Naive thymus-derived CD4-positive, alpha-beta T cell (primary cell): ENCODE results near the gene CLEC17A. TPM values are rescaled to one million over a fixed set of nuclear protein-coding genes. Genes with fewer than 3 reads are reported as not detected.
"Not testable (repeated sequence)": the region's sequence is repeated elsewhere in the genome, so short reads cannot be mapped to it uniquely, and the experiment has no call there.

Experiments
- ATAC-seq: fragments of 150-1000 bp; cut with Tn5 transposase; 2 replicates; pipeline ENCODE4 v1.10.0; 2021; ENCODE audit warnings: mild to moderate bottlenecking, moderate library complexity
- CTCF ChIA-PET: fragments of 350-600 bp; sonication (Branson Sonifier 250); formaldehyde crosslinking; loops from one replicate; lab custom pipeline; 2021; ENCODE audit warnings: antibody characterized with exemption; lab: Charles Lee
- POLR2A ChIA-PET: fragments of 350-600 bp; sonication (Branson Sonifier 250); formaldehyde crosslinking; loops from one replicate; lab custom pipeline; 2021; ENCODE audit warnings: antibody characterized with exemption, inconsistent platforms; lab: Charles Lee
- DNase-seq, 9 donors: peaks; one replicate each; pipeline versions ENCODE4 v3.0.0 to v3.0.0-alpha.2; 2020 to 2022; ENCODE audit warnings: mixed read lengths in 1 of 9
- H3K27ac ChIP-seq: one replicate; pipeline ENCODE4 v1.7.0; 2013; ENCODE audit warnings: mild to moderate bottlenecking, low read depth, low read length, moderate library complexity
- H3K27me3 ChIP-seq, 2 donors: one replicate each; pipeline ENCODE4 v1.7.0; 2013; ENCODE audit warnings: low read length in 2 of 2, mild to moderate bottlenecking in 2 of 2, moderate library complexity in 2 of 2; ENCODE audit not compliant: control insufficient read depth in 2 of 2, insufficient read depth in 2 of 2
- H3K36me3 ChIP-seq, 3 experiments: 1 replicate in 2 of 3; 2 replicates in 1 of 3; pipeline ENCODE4 v1.7.0; 2013; ENCODE audit warnings: low read length in 3 of 3, mild to moderate bottlenecking in 3 of 3, moderate library complexity in 1 of 3; ENCODE audit not compliant: insufficient read depth in 3 of 3, control insufficient read depth in 2 of 3
- H3K4me1 ChIP-seq, 2 donors: one replicate each; pipeline ENCODE4 v1.7.0; 2013; ENCODE audit warnings: low read length in 2 of 2, mild to moderate bottlenecking in 2 of 2, moderate library complexity in 1 of 2; ENCODE audit not compliant: control insufficient read depth in 2 of 2, insufficient read depth in 2 of 2
- H3K4me3 ChIP-seq: 2 replicates; pipeline ENCODE4 v1.7.0; 2013; ENCODE audit warnings: mild to moderate bottlenecking, low read length
- H3K9me3 ChIP-seq, 3 experiments: 1 replicate in 2 of 3; 2 replicates in 1 of 3; pipeline ENCODE4 v1.7.0; 2013; ENCODE audit warnings: low read length in 3 of 3; ENCODE audit not compliant: control insufficient read depth in 2 of 3
- H3K27ac Mint-ChIP-seq, 9 donors: one replicate each; pipeline ENCODE4 v1.8.0; 2020 to 2022; ENCODE audit warnings: mixed read lengths in 9 of 9, mild to moderate bottlenecking in 8 of 9, moderate library complexity in 5 of 9, inconsistent platforms in 2 of 9
- H3K27me3 Mint-ChIP-seq, 5 donors: one replicate each; pipeline ENCODE4 v1.8.0; 2021 to 2022; ENCODE audit warnings: mixed read lengths in 5 of 5, mild to moderate bottlenecking in 1 of 5
- H3K36me3 Mint-ChIP-seq, 5 donors: one replicate each; pipeline ENCODE4 v1.8.0; 2020 to 2022; ENCODE audit warnings: mixed read lengths in 5 of 5, mild to moderate bottlenecking in 3 of 5, inconsistent platforms in 1 of 5
- H3K4me1 Mint-ChIP-seq, 7 donors: one replicate each; pipeline ENCODE4 v1.8.0; 2020 to 2022; ENCODE audit warnings: mixed read lengths in 7 of 7, mild to moderate bottlenecking in 3 of 7, inconsistent platforms in 1 of 7
- H3K4me3 Mint-ChIP-seq, 10 donors: one replicate each; pipeline ENCODE4 v1.8.0; 2020 to 2022; ENCODE audit warnings: mild to moderate bottlenecking in 10 of 10, mixed read lengths in 10 of 10, moderate library complexity in 6 of 10, inconsistent platforms in 2 of 10
- H3K9me3 Mint-ChIP-seq, 11 donors: one replicate each; pipeline ENCODE4 v1.8.0; 2020 to 2022; ENCODE audit warnings: mixed read lengths in 11 of 11, mild to moderate bottlenecking in 4 of 11, inconsistent platforms in 1 of 11, moderate library complexity in 1 of 11
- intact Hi-C, 2 donors: fragments of 100-400 bp; cut with micrococcal nuclease; formaldehyde crosslinking; loops; one replicate each; pipeline ENCODE4 v1.15.1; 2023
- polyA plus RNA-seq, 2 donors: library from polyadenylated mRNA; unstranded; fragments of 300-500 nt; fragmentation: Illumina TruSeq; gene quantifications; one replicate each; pipeline ENCODE4 v1.2.3, GENCODE V29; 2021
- total RNA-seq, 6 experiments: library from RNA in 5 of 6; stranded (reverse) in 5 of 6; gene quantifications; 1 replicate in 5 of 6; 2 replicates in 1 of 6; pipeline ENCODE4 v1.2.3 and lab custom pipeline; 2021 to 2026

Gene CLEC17A
- total and polyA plus RNA-seq, 7 experiments from 2014 or later: 0.13 to 0.83 (median 0.13) TPM; not detected in 4

DNA sequence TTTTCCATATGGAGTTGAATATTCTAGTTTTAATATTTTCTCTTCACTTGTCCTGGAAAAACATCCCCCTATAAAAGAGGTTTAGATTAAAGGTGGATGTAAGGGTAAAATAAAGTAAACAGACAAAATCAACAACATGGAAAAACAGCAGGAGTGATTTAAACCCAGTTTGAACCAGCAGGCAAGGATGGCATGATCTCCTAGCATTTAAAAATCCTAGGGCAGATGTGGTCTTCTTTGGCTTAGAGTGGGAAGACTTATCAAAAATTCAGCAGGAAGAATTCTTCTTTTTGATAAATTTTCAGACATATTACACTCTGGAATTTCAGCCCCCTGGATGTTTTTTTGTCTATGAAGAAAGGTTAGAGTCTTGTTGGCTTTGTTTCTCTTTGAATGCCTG, 36.5 kb downstream of the CLEC17A start:
- CTCF ChIA-PET: no interaction called here
- Mint-ChIP-seq H3K27ac (no peak overlapping the region), H3K9me3 (peaks cover 3 to 19% (median 14%) of the 10 kb centered on the region in 11 donors), H3K4me1 (peaks cover 0 to 7% (median 0%) of the 10 kb centered on the region in 7 donors), H3K27me3 (peaks cover 0 to 13% (median 12%) of the 10 kb centered on the region in 5 donors), H3K36me3 (peaks cover 0 to 8% (median 4%) of the 10 kb centered on the region in 5 donors), H3K4me3 (no peak overlapping the region)
- DNase-seq (no peak), ATAC-seq (no peak)
- Histone ChIP-seq H3K4me1 (no peaks in the 10 kb centered on the region), H3K4me3 (no peak overlapping the region), H3K9me3 (no peaks in the 10 kb centered on the region), H3K36me3 (no peaks in the 10 kb centered on the region), H3K27ac (no peak overlapping the region), H3K27me3 (no peaks in the 10 kb centered on the region)
- POLR2A ChIA-PET: no interaction called here
- intact Hi-C loops: no loop called here

DNA sequence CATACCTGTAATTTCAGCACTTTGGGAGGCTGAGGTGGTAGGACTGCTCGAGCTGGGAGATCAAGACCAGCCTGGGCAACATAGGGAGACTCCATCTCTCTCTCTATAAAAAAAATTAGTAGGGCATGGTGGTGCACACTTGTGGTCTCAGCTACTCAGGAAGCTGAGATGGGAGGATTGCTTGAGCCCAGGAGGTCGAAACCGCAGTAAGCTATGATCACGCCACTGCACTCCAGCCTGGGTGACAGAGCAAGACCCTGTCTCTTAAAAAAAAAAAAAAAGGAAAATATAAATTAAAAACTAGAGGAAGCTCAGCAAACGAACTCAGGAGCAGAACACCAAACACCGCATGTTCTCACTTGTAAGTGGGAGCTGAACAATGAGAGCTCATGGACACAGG, 41.6 kb downstream of the CLEC17A start:
- H3K27ac Mint-ChIP-seq: peak overlapping the region in 1 of 9 donors; percentile 82
- H3K36me3 ChIP-seq, H3K27ac ChIP-seq, H3K27me3 ChIP-seq, CTCF ChIA-PET, ATAC-seq, POLR2A ChIA-PET, intact Hi-C loops, H3K4me3 Mint-ChIP-seq, H3K9me3 ChIP-seq, H3K4me3 ChIP-seq, H3K36me3 Mint-ChIP-seq, H3K4me1 ChIP-seq, DNase-seq, H3K4me1 Mint-ChIP-seq: not testable (repeated sequence)
- peaks cover under 1 to 19% (median 9%) of the 10 kb centered on the region in 11 donors for H3K9me3 Mint-ChIP-seq
- peaks cover 0 to 10% (median 4%) of the 10 kb centered on the region in 5 donors for H3K27me3 Mint-ChIP-seq

DNA sequence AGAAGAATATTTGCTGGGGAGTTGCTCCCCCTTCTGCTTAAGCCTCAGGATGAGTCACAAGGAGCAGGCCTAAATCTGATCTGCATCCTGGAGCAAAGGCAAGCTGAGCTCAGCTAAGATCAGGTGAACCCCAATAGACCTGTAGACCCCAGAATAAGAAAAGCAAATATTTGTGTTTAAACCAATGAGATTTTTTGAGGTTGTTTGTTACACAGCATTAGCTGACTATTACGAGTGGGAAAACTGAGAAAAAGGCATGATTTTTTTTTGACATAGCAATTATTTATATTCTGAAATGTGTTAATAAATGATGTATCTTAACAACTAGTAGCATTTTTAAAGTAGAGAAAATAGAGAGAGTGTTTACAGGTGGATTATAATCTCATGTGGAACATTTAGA, 46.7 kb downstream of the CLEC17A start:
- CTCF ChIA-PET: no interaction called here

DNA sequence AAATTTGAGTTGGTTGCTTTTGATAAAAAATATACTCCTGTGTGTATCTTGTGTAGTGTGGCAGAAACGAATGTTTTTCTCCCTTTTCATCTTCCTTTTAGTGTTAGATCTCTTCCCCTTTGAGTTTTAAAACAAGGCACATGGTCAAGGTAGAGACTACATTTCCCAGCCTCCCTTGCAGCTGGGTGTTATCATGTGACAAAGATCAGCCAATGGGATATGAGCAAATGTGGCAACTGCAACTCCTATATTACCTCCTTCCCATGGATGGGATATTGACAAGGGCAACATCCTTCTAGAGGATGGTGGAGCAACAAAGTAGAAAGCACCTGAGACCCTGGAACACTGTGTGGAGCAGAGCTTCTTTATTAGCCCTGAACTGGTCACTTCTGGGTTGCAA, 49.4 kb downstream of the CLEC17A start:
- H3K27ac Mint-ChIP-seq: no peak overlapping the region
- ChIA-PET CTCF (interaction anchor here (0.6 kb wide), 1 partner anchor 87 kb away, joined by 4 read pairs; no protein-coding TSS in a partner anchor), POLR2A (no interaction called here)
- ATAC-seq (peak; percentile 63), DNase-seq (peak in 5 of 9 donors; percentile 2 to 20 (median 8))
- no peak overlapping the region for H3K27ac ChIP-seq
- no peaks in the 10 kb centered on the region for H3K27me3 ChIP-seq
- H3K27me3 Mint-ChIP-seq: peaks cover 0 to 3% (median 0%) of the 10 kb centered on the region in 5 donors
- intact Hi-C loops: no loop called here
- H3K9me3 Mint-ChIP-seq: peaks cover 0 to 13% (median 5%) of the 10 kb centered on the region in 11 donors
- H3K4me1 ChIP-seq: no peaks in the 10 kb centered on the region
- H3K36me3 ChIP-seq: no peaks in the 10 kb centered on the region
- H3K9me3 ChIP-seq: no peaks in the 10 kb centered on the region
- H3K4me3 Mint-ChIP-seq: no peak overlapping the region
- peaks cover 0 to 7% (median 0%) of the 10 kb centered on the region in 5 donors for H3K36me3 Mint-ChIP-seq
- H3K4me1 Mint-ChIP-seq: peaks cover 0 to 4% (median 0%) of the 10 kb centered on the region in 7 donors
- no peak overlapping the region for H3K4me3 ChIP-seq

More for the DNA sequence above, 46.7 kb downstream of the CLEC17A start:
- H3K4me3 Mint-ChIP-seq: no peak overlapping the region
- H3K9me3 Mint-ChIP-seq: peaks cover 0 to 17% (median 3%) of the 10 kb centered on the region in 11 donors
- peaks cover 0 to 4% (median 0%) of the 10 kb centered on the region in 7 donors for H3K4me1 Mint-ChIP-seq
- H3K9me3 ChIP-seq: no peaks in the 10 kb centered on the region
- no peaks in the 10 kb centered on the region for H3K4me1 ChIP-seq
- POLR2A ChIA-PET: no interaction called here
- H3K4me3 ChIP-seq: no peak overlapping the region
- peaks cover 0 to 4% (median 0%) of the 10 kb centered on the region in 5 donors for H3K27me3 Mint-ChIP-seq
- no peaks in the 10 kb centered on the region for H3K27me3 ChIP-seq
- H3K36me3 Mint-ChIP-seq: peaks cover 0 to 7% (median 0%) of the 10 kb centered on the region in 5 donors
- no peak overlapping the region for H3K27ac ChIP-seq
- ATAC-seq (no peak), DNase-seq (no peak)
- intact Hi-C loops: no loop called here
- H3K27ac Mint-ChIP-seq: no peak overlapping the region
- H3K36me3 ChIP-seq: no peaks in the 10 kb centered on the region

DNA sequence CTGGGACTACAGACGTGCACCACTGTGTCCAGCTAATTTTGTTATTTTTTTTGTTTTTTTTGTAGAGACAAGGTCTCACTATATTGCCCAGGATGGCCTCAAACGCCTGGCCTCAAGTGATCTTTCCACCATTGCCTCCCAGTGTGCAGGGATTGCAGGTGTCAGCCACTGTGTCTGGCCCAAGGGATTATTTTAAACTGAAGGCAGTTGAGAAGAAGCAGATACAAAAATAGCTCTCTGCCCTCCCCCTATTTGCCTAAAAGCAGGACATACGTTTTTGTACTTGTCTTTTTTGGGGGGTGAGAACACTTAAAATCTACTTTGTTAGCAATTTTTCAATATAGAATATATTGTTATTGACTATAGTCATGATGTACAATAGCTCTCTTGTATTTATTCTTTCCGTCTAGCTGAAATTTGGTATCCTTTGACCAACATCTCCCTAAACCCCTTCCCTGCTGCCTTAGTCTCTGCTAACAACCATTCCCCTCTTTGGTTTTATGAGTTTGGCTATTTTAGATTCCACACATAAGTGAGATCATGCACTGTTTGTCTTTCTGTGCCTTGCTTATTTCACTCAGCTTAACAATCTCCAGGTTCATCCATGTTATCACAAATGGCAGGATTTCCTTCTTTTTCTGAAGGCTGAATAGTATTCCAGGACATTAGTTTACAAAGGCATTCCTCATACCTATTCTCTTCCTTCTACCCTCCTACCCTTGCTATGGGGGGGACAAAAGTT, 56.8 kb downstream of the CLEC17A start:
- no peaks in the 10 kb centered on the region for H3K4me1 ChIP-seq
- ATAC-seq (no peak), DNase-seq (no peak)
- ChIA-PET POLR2A (no interaction called here), CTCF (no interaction called here)
- Mint-ChIP-seq H3K36me3 (peaks cover 0 to 14% (median 3%) of the 10 kb centered on the region in 5 donors), H3K4me3 (no peak overlapping the region), H3K9me3 (peaks cover 6 to 50% (median 16%) of the 10 kb centered on the region in 11 donors), H3K27ac (no peak overlapping the region), H3K27me3 (peaks cover 0 to 27% (median 22%) of the 10 kb centered on the region in 5 donors), H3K4me1 (no peaks in the 10 kb centered on the region)
- peaks cover 0 to 14% (median 0%) of the 10 kb centered on the region in 3 experiments for H3K9me3 ChIP-seq
- intact Hi-C loops: no loop called here
- H3K36me3 ChIP-seq: no peaks in the 10 kb centered on the region
- no peak overlapping the region for H3K4me3 ChIP-seq
- H3K27ac ChIP-seq: no peak overlapping the region
- no peaks in the 10 kb centered on the region for H3K27me3 ChIP-seq

DNA sequence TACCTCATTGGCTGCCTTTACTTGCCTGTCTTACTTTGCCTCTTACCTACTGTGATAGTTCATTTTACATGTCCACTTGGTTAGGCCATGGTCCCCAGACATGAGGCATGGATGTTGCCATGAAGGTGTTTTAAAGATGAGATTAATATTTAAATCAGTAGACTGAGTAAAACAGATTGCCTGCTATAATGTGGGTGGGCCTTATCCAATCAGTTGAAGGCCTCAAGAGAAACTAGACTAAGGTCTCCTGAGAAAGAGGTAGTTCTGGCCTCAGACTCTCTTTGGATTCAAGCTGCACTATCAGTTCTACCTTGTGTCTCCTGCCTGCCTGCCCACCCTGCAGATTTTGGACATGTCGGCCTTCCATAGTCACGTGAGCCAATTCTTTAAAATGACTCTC, 65.6 kb downstream of the CLEC17A start:
- Histone ChIP-seq H3K27ac (no peak overlapping the region), H3K4me1 (no peaks in the 10 kb centered on the region), H3K9me3 (peaks cover 0 to 2% (median 0%) of the 10 kb centered on the region in 3 experiments), H3K27me3 (no peaks in the 10 kb centered on the region), H3K4me3 (no peak overlapping the region), H3K36me3 (no peaks in the 10 kb centered on the region)
- H3K27me3 Mint-ChIP-seq: peaks cover 2 to 45% (median 26%) of the 10 kb centered on the region in 5 donors
- CTCF ChIA-PET: no interaction called here
- DNase-seq: no peak
- no peak overlapping the region for H3K4me3 Mint-ChIP-seq
- no peaks in the 10 kb centered on the region for H3K4me1 Mint-ChIP-seq
- peaks cover 0 to 11% (median 6%) of the 10 kb centered on the region in 5 donors for H3K36me3 Mint-ChIP-seq
- POLR2A ChIA-PET: no interaction called here
- intact Hi-C loops: no loop called here
- no peak for ATAC-seq
- H3K27ac Mint-ChIP-seq: no peak overlapping the region
- H3K9me3 Mint-ChIP-seq: peaks cover 0 to 16% (median 5%) of the 10 kb centered on the region in 11 donors
